Hepatocyte (in vitro differentiated cells): Measurements from ENCODE around the gene SIGLEC12. TPM values are rescaled to one million over a fixed set of nuclear protein-coding genes. Genes with fewer than 3 reads are reported as not detected.

Experiments used
- DNase-seq: peaks from one replicate; pipeline ENCODE4 v3.0.0-alpha.2; 2016; ENCODE audit warnings: low spot score
- H2AFZ ChIP-seq: fragments of 200-600 bp; sonication (generic); 2 replicates; pipeline ENCODE4 v1.6.0; 2016; ENCODE audit warnings: antibody characterized with exemption, mild to moderate bottlenecking
- H3K27ac ChIP-seq: fragments of 200-600 bp; sonication (generic); 2 replicates; pipeline ENCODE4 v1.5.1; 2016; ENCODE audit warnings: mild to moderate bottlenecking
- H3K27me3 ChIP-seq: fragments of 200-600 bp; sonication (generic); 2 replicates; pipeline ENCODE4 v1.6.1; 2016
- H3K36me3 ChIP-seq: fragments of 200-600 bp; sonication (generic); replicated peaks from 2 replicates; pipeline ENCODE4 v1.5.1; 2016; ENCODE audit warnings: low read depth; ENCODE audit not compliant: insufficient read depth
- H3K4me1 ChIP-seq: fragments of 200-600 bp; sonication (generic); 2 replicates; pipeline ENCODE4 v1.5.1; 2016; ENCODE audit warnings: mild to moderate bottlenecking, moderate library complexity; ENCODE audit not compliant: insufficient read depth
- H3K4me2 ChIP-seq: fragments of 200-600 bp; sonication (generic); 2 replicates; pipeline ENCODE4 v1.6.0; 2016
- H3K4me3 ChIP-seq: fragments of 200-600 bp; sonication (generic); 2 replicates; pipeline ENCODE4 v1.5.1; 2016; ENCODE audit warnings: mild to moderate bottlenecking
- H3K79me2 ChIP-seq: fragments of 200-600 bp; sonication (generic); 2 replicates; pipeline ENCODE4 v1.6.0; 2017; ENCODE audit warnings: mild to moderate bottlenecking
- H3K9me2 ChIP-seq: fragments of 200-600 bp; sonication (generic); replicated peaks from 2 replicates; pipeline ENCODE4 v1.6.0; 2017; ENCODE audit warnings: mild to moderate bottlenecking; ENCODE audit not compliant: insufficient read depth
- H3K9me3 ChIP-seq: fragments of 200-600 bp; sonication (generic); 2 replicates; pipeline ENCODE4 v1.5.1; 2016; ENCODE audit warnings: low read depth, mild to moderate bottlenecking
- H4K20me1 ChIP-seq: fragments of 200-600 bp; sonication (generic); 2 replicates; pipeline ENCODE4 v1.6.0; 2016; ENCODE audit warnings: mild to moderate bottlenecking; ENCODE audit not compliant: insufficient read depth, poor library complexity, severe bottlenecking
- CTCF ChIP-seq: fragments of 200-600 bp; sonication (generic); IDR thresholded peaks from 2 replicates; pipeline ENCODE4 v1.5.1; 2016; ENCODE audit warnings: antibody characterized with exemption, mild to moderate bottlenecking; ENCODE audit not compliant: poor library complexity
- EZH2 ChIP-seq: fragments of 200-600 bp; sonication (generic); IDR thresholded peaks from 2 replicates; pipeline ENCODE4 v1.6.1; 2016; ENCODE audit warnings: antibody characterized with exemption, mild to moderate bottlenecking, borderline replicate concordance
- EZH2phosphoT487 ChIP-seq: fragments of 200-600 bp; sonication (generic); IDR thresholded peaks from one replicate; pipeline ENCODE4 v1.6.1; 2018; ENCODE audit warnings: antibody characterized with exemption, mild to moderate bottlenecking, low read depth, moderate library complexity; ENCODE audit not compliant: unreplicated experiment, severe bottlenecking
- WGBS: methylation state at CpG from one replicate; pipeline ENCODE4 v1.1.6; 2016; ENCODE audit warnings: low lambda C conversion rate; ENCODE audit errors: missing lambda C conversion rate; 5-methylcytosine and 5-hydroxymethylcytosine counted together
- polyA plus RNA-seq: library from polyadenylated mRNA; unstranded; fragments of >200 nt; fragmentation: Nextera tagmentation; extraction: Ambion mirVana; gene quantifications from 2 replicates; pipeline ENCODE4 v1.2.1, GENCODE V29; 2016
- total RNA-seq: library from RNA; depleted of rRNA; stranded (reverse); fragments of >200 nt; gene quantifications from 2 replicates; pipeline ENCODE4 v1.2.3, GENCODE V29; 2014

The SIGLEC12 gene
- total and polyA plus RNA-seq, 2 experiments from 2014 or later: 0.29 TPM; not detected in 1

- H3K4me1 ChIP-seq: no peaks in the 10 kb centered on the region
- H3K4me2 ChIP-seq: no peak overlapping the region
- no peak for DNase-seq
- no peaks in the 10 kb centered on the region for H4K20me1 ChIP-seq
- H3K36me3 ChIP-seq: no peaks in the 10 kb centered on the region
- 74% methylated on average over 4 of the region's 4 CpGs for WGBS
- no peaks in the 10 kb centered on the region for H3K27me3 ChIP-seq
- H3K4me3 ChIP-seq: no peak overlapping the region
- H3K9me2 ChIP-seq: no peaks in the 10 kb centered on the region
- no peak overlapping the region for H2AFZ ChIP-seq
- H3K9me3 ChIP-seq: no peaks in the 10 kb centered on the region
- H3K79me2 ChIP-seq: no peaks in the 10 kb centered on the region
- no peak overlapping the region for H3K27ac ChIP-seq
- TF ChIP-seq EZH2 (no peak), EZH2phosphoT487 (no peak), CTCF (no peak)
Observed at GRCh38 chr19:51548891-51549305, 47.3 kb upstream of the SIGLEC12 start.

GRCh38 chr19:51548213-51548651 lies 46.6 kb upstream of the SIGLEC12 start:
- H3K9me3 ChIP-seq: no peaks in the 10 kb centered on the region
- H4K20me1 ChIP-seq: no peaks in the 10 kb centered on the region
- no peak overlapping the region for H3K27ac ChIP-seq
- no peaks in the 10 kb centered on the region for H3K4me1 ChIP-seq
- no peaks in the 10 kb centered on the region for H3K79me2 ChIP-seq
- no peak for DNase-seq
- no peaks in the 10 kb centered on the region for H3K36me3 ChIP-seq
- no peaks in the 10 kb centered on the region for H3K9me2 ChIP-seq
- TF ChIP-seq EZH2phosphoT487: no peak
- no peak for TF ChIP-seq EZH2
- TF ChIP-seq CTCF: no peak
- H2AFZ ChIP-seq: no peak overlapping the region
- WGBS: 72% methylated on average over 5 of the region's 5 CpGs
- H3K27me3 ChIP-seq: no peaks in the 10 kb centered on the region
- H3K4me3 ChIP-seq: no peak overlapping the region
- no peak overlapping the region for H3K4me2 ChIP-seq

- H3K27me3 ChIP-seq: no peaks in the 10 kb centered on the region
- no peaks in the 10 kb centered on the region for H3K9me3 ChIP-seq
- H3K79me2 ChIP-seq: no peaks in the 10 kb centered on the region
- WGBS: 52% methylated on average over 7 of the region's 7 CpGs
- no peak for DNase-seq
- no peaks in the 10 kb centered on the region for H4K20me1 ChIP-seq
- H2AFZ ChIP-seq: no peak overlapping the region
- H3K36me3 ChIP-seq: no peaks in the 10 kb centered on the region
- no peak overlapping the region for H3K4me2 ChIP-seq
- H3K9me2 ChIP-seq: no peaks in the 10 kb centered on the region
- H3K4me1 ChIP-seq: no peaks in the 10 kb centered on the region
- H3K4me3 ChIP-seq: no peak overlapping the region
- no peak overlapping the region for H3K27ac ChIP-seq
- TF ChIP-seq CTCF (no peak), EZH2phosphoT487 (no peak), EZH2 (no peak)
Observed at GRCh38 chr19:51547397-51548212, 46.0 kb upstream of the SIGLEC12 start.
